H1 (cell line): ENCODE data around the gene RHBDF1. TPM values are rescaled to one million over a fixed set of nuclear protein-coding genes. Genes with fewer than 3 reads are reported as not detected.

Experiments used
- CTCF ChIA-PET: fragments of 300-600 bp; sonication (Branson Sonifier 250); formaldehyde crosslinking; loops from one replicate; lab custom pipeline; 2021; ENCODE audit not compliant: partially characterized antibody; lab: Charles Lee
- POLR2A ChIA-PET: fragments of 300-600 bp; sonication (Branson Sonifier 250); formaldehyde crosslinking; loops from one replicate; lab custom pipeline; 2021; ENCODE audit warnings: inconsistent platforms; ENCODE audit not compliant: partially characterized antibody; lab: Charles Lee
- DNase-seq, 2 experiments: peaks; one replicate each; pipeline versions ENCODE4 v3.0.0 to v3.0.0-alpha.2; 2010 to 2022; ENCODE audit warnings: low spot score in 2 of 2, low read depth in 1 of 2, mixed read lengths in 1 of 2
- FAIRE-seq: peaks from 2 replicates; lab custom pipeline; 2011; peaks lifted over from hg19 to GRCh38; lab: Jason Lieb, UNC
- H2AFZ ChIP-seq: 2 replicates; pipeline ENCODE4 v1.8.1; 2012; ENCODE audit warnings: low read length, inconsistent platforms
- H2AK5ac ChIP-seq: 2 replicates; pipeline ENCODE4 v1.6.1; 2013; ENCODE audit warnings: low read depth, low read length
- H2BK120ac ChIP-seq: replicated peaks from 2 replicates; pipeline ENCODE3; 2013; ENCODE audit warnings: low read depth, low read length, inconsistent platforms
- H2BK12ac ChIP-seq: 2 replicates; pipeline ENCODE4 v1.6.1; 2013; ENCODE audit warnings: low read depth, low read length
- H2BK15ac ChIP-seq: 2 replicates; pipeline ENCODE4 v1.6.1; 2013; ENCODE audit warnings: low read length
- H2BK20ac ChIP-seq: 2 replicates; pipeline ENCODE4 v1.6.1; 2013; ENCODE audit warnings: low read length
- H2BK5ac ChIP-seq: 2 replicates; pipeline ENCODE4 v1.6.1; 2013; ENCODE audit warnings: low read depth, low read length
- H3K14ac ChIP-seq: 2 replicates; pipeline ENCODE4 v1.6.1; 2013; ENCODE audit warnings: inconsistent platforms; ENCODE audit not compliant: insufficient read length
- H3K18ac ChIP-seq: 2 replicates; pipeline ENCODE4 v1.6.1; 2013; ENCODE audit warnings: low read length; ENCODE audit errors: extremely low read depth
- H3K23ac ChIP-seq: 2 replicates; pipeline ENCODE4 v1.6.1; 2013; ENCODE audit warnings: inconsistent platforms; ENCODE audit not compliant: insufficient read length
- H3K23me2 ChIP-seq: 2 replicates; pipeline ENCODE4 v1.6.1; 2013; ENCODE audit warnings: low read depth, low read length
- H3K27ac ChIP-seq: 2 replicates; pipeline ENCODE4 v1.6.1; 2011; ENCODE audit warnings: low read depth, low read length, inconsistent platforms
- H3K27me3 ChIP-seq, 4 experiments: replicated peaks in 1 of 4; 1 replicate in 1 of 4; 2 replicates in 3 of 4; pipeline versions ENCODE4 v1.6.1 to v1.8.1; 2011 to 2013; ENCODE audit warnings: low read length in 3 of 4, mild to moderate bottlenecking in 3 of 4, inconsistent platforms in 2 of 4, mixed read lengths in 2 of 4, moderate library complexity in 1 of 4; ENCODE audit not compliant: control insufficient read depth in 3 of 4, insufficient read depth in 3 of 4; ENCODE audit errors: extremely low read depth in 1 of 4
- H3K36me3 ChIP-seq, 4 experiments: 2 replicates each; pipeline versions ENCODE4 v1.6.1 to v1.8.1; 2011 to 2013; ENCODE audit warnings: mild to moderate bottlenecking in 4 of 4, low read length in 3 of 4, moderate library complexity in 2 of 4, control low read depth in 1 of 4, inconsistent platforms in 1 of 4; ENCODE audit not compliant: insufficient read depth in 4 of 4, control insufficient read depth in 2 of 4
- H3K4ac ChIP-seq: replicated peaks from 2 replicates; pipeline ENCODE3; 2013; ENCODE audit warnings: low read length, low read depth, mixed read lengths, inconsistent platforms; ENCODE audit not compliant: insufficient read length
- H3K4me1 ChIP-seq, 4 experiments: replicated peaks in 1 of 4; 1 replicate in 1 of 4; 2 replicates in 3 of 4; pipeline versions ENCODE4 v1.6.1 to v1.8.1; 2011 to 2013; ENCODE audit warnings: low read length in 3 of 4, inconsistent platforms in 2 of 4, mixed read lengths in 1 of 4; ENCODE audit not compliant: insufficient read depth in 4 of 4, control insufficient read depth in 3 of 4
- H3K4me2 ChIP-seq, 2 experiments: 2 replicates each; pipeline versions ENCODE4 v1.6.1 to v1.8.1; 2011 to 2013; ENCODE audit warnings: low read depth in 2 of 2, low read length in 2 of 2, control low read depth in 1 of 2, inconsistent platforms in 1 of 2, mild to moderate bottlenecking in 1 of 2; ENCODE audit not compliant: insufficient read depth in 1 of 2
- H3K4me3 ChIP-seq, 4 experiments: fragments of 200-600, 300-600 bp in 1 of 4; sonication (generic), shearing (Covaris generic), sonication (Bioruptor Twin) in 1 of 4; 2 replicates each; pipeline versions ENCODE4 v1.5.1 to v1.8.1; 2011 to 2016; ENCODE audit warnings: low read length in 4 of 4, low read depth in 3 of 4, control low read depth in 2 of 4, inconsistent platforms in 2 of 4, mild to moderate bottlenecking in 2 of 4, mixed read lengths in 1 of 4, moderate library complexity in 1 of 4; ENCODE audit not compliant: insufficient read depth in 2 of 4; ENCODE audit errors: extremely low read depth in 1 of 4
- H3K56ac ChIP-seq: replicated peaks from 2 replicates; pipeline ENCODE3; 2013; ENCODE audit warnings: low read depth, mild to moderate bottlenecking, mixed read lengths, low read length, inconsistent platforms; ENCODE audit not compliant: insufficient read length
- H3K79me1 ChIP-seq: 2 replicates; pipeline ENCODE4 v1.6.1; 2013; ENCODE audit warnings: low read depth, low read length, control low read depth
- H3K79me2 ChIP-seq, 2 experiments: 2 replicates each; pipeline versions ENCODE4 v1.6.1 to v1.8.1; 2012 to 2013; ENCODE audit warnings: low read length in 2 of 2, mild to moderate bottlenecking in 2 of 2, inconsistent platforms in 1 of 2; ENCODE audit not compliant: insufficient read depth in 2 of 2, control insufficient read depth in 1 of 2
- H3K9ac ChIP-seq, 4 experiments: replicated peaks in 1 of 4; 1 replicate in 1 of 4; 2 replicates in 3 of 4; pipeline versions ENCODE4 v1.6.1 to v1.8.1; 2011 to 2013; ENCODE audit warnings: low read depth in 3 of 4, low read length in 3 of 4, control low read depth in 2 of 4, mild to moderate bottlenecking in 2 of 4, moderate library complexity in 2 of 4, inconsistent platforms in 1 of 4; ENCODE audit errors: extremely low read depth in 1 of 4
- H3K9me3 ChIP-seq, 2 experiments: 2 replicates each; pipeline versions ENCODE4 v1.6.1 to v1.8.1; 2012 to 2013; ENCODE audit warnings: mild to moderate bottlenecking in 2 of 2, moderate library complexity in 2 of 2, control low read depth in 1 of 2, inconsistent platforms in 1 of 2, low read depth in 1 of 2, low read length in 1 of 2, mixed read lengths in 1 of 2; ENCODE audit not compliant: insufficient read depth in 2 of 2
- H4K20me1 ChIP-seq, 2 experiments: replicated peaks in 1 of 2; 2 replicates each; pipeline versions ENCODE3 to v1.8.1; 2011 to 2013; ENCODE audit warnings: inconsistent platforms in 2 of 2, low read length in 2 of 2, mild to moderate bottlenecking in 1 of 2; ENCODE audit not compliant: insufficient read depth in 2 of 2, control insufficient read depth in 1 of 2
- H4K5ac ChIP-seq: 2 replicates; pipeline ENCODE4 v1.6.1; 2013; ENCODE audit warnings: low read length, low read depth, mixed read lengths, inconsistent platforms; ENCODE audit not compliant: insufficient read length
- H4K8ac ChIP-seq: 2 replicates; pipeline ENCODE4 v1.8.0; 2013; ENCODE audit warnings: mild to moderate bottlenecking, moderate library complexity, low read length, inconsistent platforms; ENCODE audit not compliant: insufficient read depth; ENCODE audit errors: extremely low read depth
- H4K91ac ChIP-seq: replicated peaks from 2 replicates; pipeline ENCODE3; 2013; ENCODE audit warnings: low read length, mixed read lengths, inconsistent platforms; ENCODE audit not compliant: insufficient read length
- ATF3 ChIP-seq: IDR thresholded peaks from 2 replicates; pipeline ENCODE4 v1.6.1; 2011; ENCODE audit warnings: low read depth, mild to moderate bottlenecking, low read length; ENCODE audit not compliant: insufficient read depth
- CHD2 ChIP-seq: IDR thresholded peaks from 2 replicates; pipeline ENCODE4 v1.6.1; 2012; ENCODE audit warnings: low read length, improper control_type of control experiment
- CTBP2 ChIP-seq: IDR thresholded peaks from 2 replicates; pipeline ENCODE4 v1.7.0; 2011; ENCODE audit warnings: borderline replicate concordance, mild to moderate bottlenecking, moderate library complexity, mixed read lengths, low read length; ENCODE audit not compliant: insufficient read depth, insufficient read length
- RNF2 ChIP-seq: fragments of 200-900, 300-1000 bp; sonication (generic); IDR thresholded peaks from 2 replicates; pipeline ENCODE4 v1.7.1; 2016; ENCODE audit warnings: borderline replicate concordance, low read depth, mild to moderate bottlenecking, antibody characterized with exemption, low read length; ENCODE audit not compliant: poor library complexity, severe bottlenecking; ENCODE audit errors: missing control alignments
- WGBS, 2 experiments: shearing (Covaris generic) in 1 of 2; methylation state at CpG; one replicate each; pipeline versions ENCODE4 v1.1.6 to v1.1.7; 2013 to 2015; ENCODE audit warnings: low lambda C conversion rate in 2 of 2, mixed read lengths in 2 of 2, inconsistent platforms in 1 of 2, low coverage in 1 of 2, missing lambda C conversion rate in 1 of 2; ENCODE audit not compliant: insufficient replicate concordance in 2 of 2, insufficient coverage in 1 of 2, insufficient read length in 1 of 2; ENCODE audit errors: extremely low coverage in 1 of 2, missing lambda C conversion rate in 1 of 2; 5-methylcytosine and 5-hydroxymethylcytosine counted together
- polyA plus RNA-seq, 7 experiments: library from polyadenylated mRNA; depleted of rRNA in 3 of 7; stranded (reverse) in 5 of 7; unstranded in 2 of 7; fragments of >200 nt in 5 of 7; fragments of 200-250 nt in 2 of 7; gene quantifications; 1 replicate in 5 of 7; 2 replicates in 1 of 7; 4 replicates in 1 of 7; pipeline versions ENCODE4 v1.2.1 to v1.2.3, GENCODE V29; 2011 to 2013; ENCODE audit warnings: missing spikeins in 2 of 7, mixed read lengths in 2 of 7
- total RNA-seq: library from RNA; stranded (reverse); fragmentation: NEBNext Ultra II Directional; extraction: Animal tissue kit (Norgen Biotek cat#: 25700); gene quantifications from 2 replicates; pipeline ENCODE4 v1.2.1, GENCODE V29; 2021

Gene RHBDF1
- total and polyA plus RNA-seq, 2 of the 8 experiments (the other 6 are each of a cell fraction or from before 2014, with no cell fraction given), result 37.4 to 51.6 TPM

- no peak overlapping the region for H3K18ac ChIP-seq
- H4K5ac ChIP-seq, result no peak overlapping the region
- H2BK12ac ChIP-seq, result no peak overlapping the region
- peaks cover 0 to 11% of the 10 kb centered on the region in 2 experiments; a peak in 1 of 4 replicates for H3K79me2 ChIP-seq
- POLR2A ChIA-PET, result interaction anchor here (0.6 to 16.6 kb wide), 7 partner anchors 8 to 41 kb away, joined by 3 to 153 read pairs (median 10); partner anchors contain the start of gene MPG
- peaks cover 3 to 24% (median 10%) of the 10 kb centered on the region in 4 experiments for H3K4me1 ChIP-seq
- no peak overlapping the region for H3K4ac ChIP-seq
- no peak overlapping the region for H4K91ac ChIP-seq
- peaks cover 3% of the 10 kb centered on the region; the same call in 1 of the 2 replicates for H3K79me1 ChIP-seq
- no peak overlapping the region for H3K23ac ChIP-seq
- H2BK5ac ChIP-seq, result no peak overlapping the region
- peak overlapping the region; percentile 41 for H4K8ac ChIP-seq
- H2BK15ac ChIP-seq, result 0 out of 2 replicates have a peak overlapping the region, but pooled peaks have one; percentile 61
- peaks cover 0 to 9% (median 4%) of the 10 kb centered on the region in 4 experiments; a peak in 3 of 8 replicates for H3K36me3 ChIP-seq
- CTCF ChIA-PET, result interaction anchor here (0.5 to 21.2 kb wide), 7 partner anchors 10 to 295 kb away, joined by 3 to 856 read pairs (median 8); partner anchors contain the start of genes MPG, POLR3K and SNRNP25
- FAIRE-seq (no peak), DNase-seq (no peak)
- H3K9me3 ChIP-seq, result no peaks in the 10 kb centered on the region
- H3K4me3 ChIP-seq, result no peak overlapping the region
- H3K23me2 ChIP-seq, result peaks cover 4% of the 10 kb centered on the region; the same call in 1 of the 2 replicates
- no peak overlapping the region for H2BK20ac ChIP-seq
- H4K20me1 ChIP-seq, result peaks cover 13 to 28% of the 10 kb centered on the region in 2 experiments
- H2BK120ac ChIP-seq, result no peak overlapping the region
- H3K56ac ChIP-seq, result no peak overlapping the region
- H3K27me3 ChIP-seq, result no peaks in the 10 kb centered on the region
- 92% methylated on average over 10 of the region's 10 CpGs; no CpG with 5 or more reads in 1 of the 2 experiments for WGBS, 2 experiments
- peak overlapping the region in 1 of 4 experiments; percentile 36; a peak in 1 of 7 replicates for H3K9ac ChIP-seq
- no peak overlapping the region for H3K14ac ChIP-seq
- no peak overlapping the region; the same call in 1 of the 2 replicates for H2AK5ac ChIP-seq
- no peak overlapping the region for H2AFZ ChIP-seq
- no peak overlapping the region for H3K27ac ChIP-seq
- H3K4me2 ChIP-seq, result no peak overlapping the region
- no peak for TF ChIP-seq CHD2
- TF ChIP-seq ATF3, result no peak
- no peak for TF ChIP-seq CTBP2
- TF ChIP-seq RNF2, result no peak
These were observed 5.1 kb downstream of the RHBDF1 start for GRCh38 chr16:67183-67791.
